BJ (cell line): ENCODE data around the gene GTF2H1. TPM values are rescaled to one million over a fixed set of nuclear protein-coding genes. Genes with fewer than 3 reads are reported as not detected.

Experiments
- CTCF ChIA-PET: fragments of 350-600 bp; formaldehyde crosslinking; extraction: SDS; loops from one replicate; lab custom pipeline; 2021; ENCODE audit warnings: antibody characterized with exemption, inconsistent platforms; lab: Yijun Ruan, JAX
- POLR2A ChIA-PET: fragments of 300-600 bp; sonication (Branson Sonifier 250); formaldehyde crosslinking; extraction: SDS; loops from one replicate; lab custom pipeline; 2021; ENCODE audit warnings: antibody characterized with exemption; lab: Charles Lee
- DNase-seq: peaks from one replicate; pipeline ENCODE4 v3.0.0-alpha.2; 2011; ENCODE audit warnings: low read depth
- H3K27me3 ChIP-seq: 2 replicates; pipeline ENCODE4 v1.6.0; 2011; ENCODE audit warnings: low read length; ENCODE audit not compliant: control insufficient read depth, insufficient read depth
- H3K36me3 ChIP-seq: 2 replicates; pipeline ENCODE4 v1.5.1; 2011; ENCODE audit warnings: low read length; ENCODE audit not compliant: control insufficient read depth, insufficient read depth
- H3K4me3 ChIP-seq: 2 replicates; pipeline ENCODE4 v1.5.1; 2011; ENCODE audit warnings: low read depth, mild to moderate bottlenecking, control low read depth, low read length
- polyA plus RNA-seq: library from polyadenylated mRNA; depleted of rRNA; stranded (reverse); fragments of >200 nt; gene quantifications from 2 replicates; pipeline ENCODE4 v1.2.3, GENCODE V29; 2011
- TF ChIP-seq, protein P1 (sequence below): IDR thresholded peaks from 2 replicates; pipeline ENCODE4 v1.5.1; 2011; ENCODE audit warnings: low read depth, mild to moderate bottlenecking, control low read depth, inconsistent platforms, low read length, moderate library complexity; ENCODE audit not compliant: insufficient read depth

GTF2H1 gene
- polyA plus RNA-seq, 1 experiment = 24.9 TPM

DNA sequence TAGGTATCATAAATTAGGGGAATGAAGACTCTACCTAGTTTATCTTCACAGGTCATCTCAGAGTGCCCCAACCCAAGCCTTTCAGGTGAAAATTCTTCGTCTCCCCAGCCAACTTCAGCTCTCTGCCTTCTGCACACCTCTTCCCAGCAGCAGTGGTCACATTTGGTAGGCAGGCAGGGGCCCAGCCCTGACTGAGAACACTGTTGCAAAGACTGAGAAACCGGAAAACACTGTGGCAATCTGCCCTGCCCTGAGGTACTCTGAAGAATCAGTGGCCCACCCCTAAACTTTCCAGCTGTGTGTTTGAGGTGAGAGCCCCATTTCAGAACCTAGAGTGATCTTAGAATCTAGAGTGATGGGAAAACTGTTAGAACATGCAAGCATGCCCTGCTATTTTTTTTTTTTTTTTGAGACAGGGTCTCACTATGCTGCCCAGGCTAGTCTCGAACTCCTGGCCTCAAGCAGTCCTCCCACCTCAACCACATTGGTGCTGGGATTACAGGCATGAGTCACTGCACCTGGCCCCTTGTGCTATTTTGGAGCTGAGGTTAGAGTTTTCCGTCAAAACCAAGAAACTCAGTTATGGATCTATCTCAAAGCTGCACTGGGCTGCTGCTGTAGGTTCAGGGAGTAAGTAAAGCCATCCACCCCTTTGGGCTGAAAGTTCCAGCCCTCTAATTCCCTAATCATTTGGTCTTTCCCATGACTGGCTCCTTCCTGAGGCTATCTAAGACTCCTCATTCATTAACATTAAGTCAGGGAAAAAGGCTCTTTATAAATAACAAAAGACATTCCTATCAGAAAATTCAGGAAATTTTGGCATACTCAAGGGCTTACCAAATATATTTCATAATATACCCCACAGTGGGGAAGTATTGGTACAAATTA, 70.3 kb downstream of the GTF2H1 start:
- H3K4me3 ChIP-seq = no peak overlapping the region
- TF ChIP-seq, protein P1, sequence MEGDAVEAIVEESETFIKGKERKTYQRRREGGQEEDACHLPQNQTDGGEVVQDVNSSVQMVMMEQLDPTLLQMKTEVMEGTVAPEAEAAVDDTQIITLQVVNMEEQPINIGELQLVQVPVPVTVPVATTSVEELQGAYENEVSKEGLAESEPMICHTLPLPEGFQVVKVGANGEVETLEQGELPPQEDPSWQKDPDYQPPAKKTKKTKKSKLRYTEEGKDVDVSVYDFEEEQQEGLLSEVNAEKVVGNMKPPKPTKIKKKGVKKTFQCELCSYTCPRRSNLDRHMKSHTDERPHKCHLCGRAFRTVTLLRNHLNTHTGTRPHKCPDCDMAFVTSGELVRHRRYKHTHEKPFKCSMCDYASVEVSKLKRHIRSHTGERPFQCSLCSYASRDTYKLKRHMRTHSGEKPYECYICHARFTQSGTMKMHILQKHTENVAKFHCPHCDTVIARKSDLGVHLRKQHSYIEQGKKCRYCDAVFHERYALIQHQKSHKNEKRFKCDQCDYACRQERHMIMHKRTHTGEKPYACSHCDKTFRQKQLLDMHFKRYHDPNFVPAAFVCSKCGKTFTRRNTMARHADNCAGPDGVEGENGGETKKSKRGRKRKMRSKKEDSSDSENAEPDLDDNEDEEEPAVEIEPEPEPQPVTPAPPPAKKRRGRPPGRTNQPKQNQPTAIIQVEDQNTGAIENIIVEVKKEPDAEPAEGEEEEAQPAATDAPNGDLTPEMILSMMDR = no peak
- CTCF ChIA-PET = interaction anchor here (1.7 kb wide), 1 partner anchor 9 kb away, joined by 7 read pairs; no protein-coding TSS in a partner anchor
- no peak for DNase-seq
- H3K27me3 ChIP-seq = no peaks in the 10 kb centered on the region
- POLR2A ChIA-PET = interaction anchor here (0.6 to 3.3 kb wide), 2 partner anchors 9 to 87 kb away, joined by 8 to 63 read pairs; no protein-coding TSS in a partner anchor
- peaks cover 1% of the 10 kb centered on the region; the same call in 1 of the 2 replicates for H3K36me3 ChIP-seq

DNA sequence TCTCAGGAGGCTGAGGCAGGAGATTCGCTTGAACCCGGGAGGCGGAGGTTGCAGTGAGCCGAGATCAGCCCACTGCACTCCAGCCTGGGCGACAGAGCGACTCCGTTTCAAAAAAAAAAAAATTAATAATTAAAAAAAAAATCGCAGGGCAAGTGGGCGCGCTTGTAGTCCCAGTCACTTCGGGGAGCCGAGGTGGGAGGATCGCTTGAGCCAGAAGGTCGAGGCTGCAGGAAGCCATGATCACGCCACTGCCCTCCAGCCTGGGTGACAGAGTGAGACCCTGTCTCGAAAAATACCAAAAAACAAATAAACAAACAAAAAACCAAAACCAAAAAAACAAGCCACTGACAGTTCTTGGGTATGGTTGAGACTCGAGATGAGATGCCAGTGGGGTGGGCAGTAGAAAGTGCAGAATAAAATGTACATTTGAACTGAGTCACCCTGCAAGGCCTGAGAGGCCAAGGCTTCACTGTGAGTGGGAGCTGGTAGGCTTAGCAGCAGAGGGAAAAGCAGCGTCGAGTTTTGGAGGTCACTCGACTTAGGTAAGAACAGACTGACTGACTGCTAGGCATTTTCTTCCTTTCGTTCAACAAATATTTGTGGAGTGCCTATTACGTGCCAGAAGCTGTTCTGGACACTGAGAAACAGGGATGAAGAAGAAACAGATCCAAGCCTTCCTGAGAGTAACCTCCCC, 71.4 kb downstream of the GTF2H1 start:
- TF ChIP-seq, protein P1 = no peak
- Histone ChIP-seq H3K4me3 (peak overlapping the region; percentile 77), H3K27me3 (no peaks in the 10 kb centered on the region), H3K36me3 (peaks cover 5% of the 10 kb centered on the region)
- POLR2A ChIA-PET = interaction anchor here (0.6 to 3.3 kb wide), 9 partner anchors 10 to 217 kb away, joined by 3 to 63 read pairs (median 5); partner anchors contain the start of gene GTF2H1
- CTCF ChIA-PET = interaction anchor here (1.1 to 3.5 kb wide), 3 partner anchors 10 to 149 kb away, joined by 3 to 21 read pairs (median 18); partner anchors contain the start of gene HPS5
- DNase-seq = no peak

DNA sequence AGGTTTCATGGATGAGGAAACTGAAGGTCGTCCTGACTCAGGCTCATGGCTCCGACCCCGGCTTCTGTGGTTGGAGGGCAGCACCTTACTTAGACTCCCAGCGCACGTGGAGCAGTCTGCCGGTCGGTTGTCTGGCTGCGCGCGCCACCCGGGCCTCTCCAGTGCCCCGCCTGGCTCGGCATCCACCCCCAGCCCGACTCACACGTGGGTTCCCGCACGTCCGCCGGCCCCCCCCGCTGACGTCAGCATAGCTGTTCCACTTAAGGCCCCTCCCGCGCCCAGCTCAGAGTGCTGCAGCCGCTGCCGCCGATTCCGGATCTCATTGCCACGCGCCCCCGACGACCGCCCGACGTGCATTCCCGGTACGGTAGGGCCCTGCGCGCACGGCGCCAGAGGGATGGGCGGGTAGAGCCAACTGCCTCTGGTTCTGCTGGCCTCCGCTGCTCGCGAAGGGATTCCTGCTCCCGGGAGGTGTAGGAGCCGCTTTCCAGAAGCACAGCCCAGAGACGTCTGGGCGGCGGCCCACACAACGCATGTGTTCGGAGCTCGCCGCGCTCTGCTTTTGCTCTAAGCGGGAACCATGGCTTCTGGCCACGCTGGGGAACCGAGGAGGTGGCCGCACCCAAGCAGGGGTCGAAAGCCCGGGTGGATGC, 72.0 kb downstream of the GTF2H1 start, which contains the start of gene LDHA:
Gene LDHA (plus strand): TSS at position 289 of the 653 bp plus-strand sequence. CDS start 2,280 bp downstream, outside the sequence.
- H3K27me3 ChIP-seq = no peaks in the 10 kb centered on the region
- CTCF ChIA-PET = interaction anchor here (1.1 to 3.5 kb wide), 4 partner anchors 11 to 150 kb away, joined by 3 to 21 read pairs (median 10); partner anchors contain the start of gene HPS5
- POLR2A ChIA-PET = interaction anchor here (0.6 to 3.3 kb wide), 9 partner anchors 11 to 217 kb away, joined by 3 to 63 read pairs (median 5); partner anchors contain the start of gene GTF2H1
- peaks cover 5% of the 10 kb centered on the region for H3K36me3 ChIP-seq
- peak; percentile 75 for DNase-seq
- TF ChIP-seq, protein P1 = no peak
- peak within 1 kb of the TSS; percentile 77 for H3K4me3 ChIP-seq

DNA sequence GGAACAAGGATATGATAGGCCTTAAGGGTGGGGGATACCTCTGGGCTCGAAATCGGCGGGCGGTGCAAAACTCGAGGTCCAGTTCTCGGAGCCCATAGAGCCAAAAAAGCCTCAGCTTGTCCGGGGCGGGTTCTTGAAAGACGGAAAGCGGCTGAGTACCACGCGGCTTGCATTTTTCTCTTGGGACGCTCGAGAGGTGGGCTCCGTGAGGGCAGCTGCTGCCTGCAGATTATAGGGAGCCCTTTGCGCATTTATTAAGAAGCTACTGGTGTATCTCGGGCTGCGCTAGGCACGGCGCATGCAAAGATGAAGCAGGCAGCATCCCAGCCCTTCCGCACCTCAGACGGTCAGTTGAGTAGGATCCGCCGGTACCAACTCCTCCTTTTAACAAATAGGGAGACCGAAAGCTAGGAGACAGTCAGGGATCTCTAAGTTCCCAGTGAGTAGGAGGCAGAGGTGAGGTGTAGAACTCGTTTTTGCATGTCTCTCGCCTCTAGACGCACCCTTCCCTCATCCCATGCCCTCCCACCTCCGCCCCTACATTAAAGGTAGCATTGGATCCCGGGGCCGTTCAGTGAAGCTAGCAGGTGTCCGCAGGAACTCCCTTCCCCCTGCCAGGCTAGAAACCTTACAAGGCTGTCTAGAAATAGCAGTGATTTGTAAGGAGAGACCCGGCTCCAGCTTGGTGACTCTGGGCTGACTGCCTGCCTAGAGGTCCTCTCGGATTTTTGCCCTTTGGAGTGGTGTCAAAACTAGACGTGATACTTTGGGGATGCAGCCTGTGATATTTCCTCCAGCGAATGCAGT, 72.8 kb downstream of the GTF2H1 start:
- CTCF ChIA-PET = interaction anchor here (1.1 to 3.5 kb wide), 4 partner anchors 12 to 151 kb away, joined by 3 to 21 read pairs (median 10); partner anchors contain the start of gene HPS5
- TF ChIP-seq, protein P1 = no peak
- no peak for DNase-seq
- Histone ChIP-seq H3K4me3 (peak overlapping the region; percentile 77), H3K36me3 (peaks cover 10% of the 10 kb centered on the region), H3K27me3 (no peaks in the 10 kb centered on the region)
- POLR2A ChIA-PET = interaction anchor here (0.6 to 3.3 kb wide), 17 partner anchors 11 to 230 kb away, joined by 3 to 63 read pairs (median 4); partner anchors contain the start of genes GTF2H1 and HPS5
